RWPE2 (cell line): ENCODE measurements around the gene TPI1.
A peak's percentile ranks its signal among the peaks of the same experiment; 100 is the strongest.
"Not testable (repeated sequence)": the region's sequence is repeated elsewhere in the genome, so short reads cannot be mapped to it uniquely, and the experiment has no call there.

Experiments
- ATAC-seq: fragments of 200-7000 bp; cut with Tn5 transposase; 3 replicates; pipeline ENCODE4 v1.9.1; 2021; ENCODE audit warnings: low read depth
- DNase-seq: peaks from one replicate; pipeline ENCODE4 v3.0.0-alpha.2; 2020; ENCODE audit warnings: low spot score
- H3K27ac ChIP-seq: fragments of 450-650 bp; 2 replicates; pipeline ENCODE4 v1.5.1; 2017; ENCODE audit warnings: mild to moderate bottlenecking; ENCODE audit not compliant: poor library complexity, severe bottlenecking
- H3K27me3 ChIP-seq: fragments of 250-450 bp; sonication (Bioruptor Pico); 2 replicates; pipeline ENCODE4 v1.5.1; 2021; ENCODE audit warnings: mild to moderate bottlenecking, moderate library complexity; ENCODE audit not compliant: insufficient read depth, poor library complexity, severe bottlenecking
- H3K36me3 ChIP-seq: fragments of 250-450 bp; sonication (Bioruptor Pico); 2 replicates; pipeline ENCODE4 v1.5.1; 2020; ENCODE audit warnings: low read depth, mild to moderate bottlenecking, moderate library complexity
- H3K4me1 ChIP-seq: fragments of 250-450 bp; sonication (Bioruptor Pico); 2 replicates; pipeline ENCODE4 v1.5.1; 2021; ENCODE audit warnings: mild to moderate bottlenecking, moderate library complexity; ENCODE audit not compliant: insufficient read depth, poor library complexity, severe bottlenecking
- H3K4me3 ChIP-seq: fragments of 250-450 bp; sonication (Bioruptor Pico); 2 replicates; pipeline ENCODE4 v1.5.1; 2021; ENCODE audit warnings: mild to moderate bottlenecking, moderate library complexity; ENCODE audit not compliant: severe bottlenecking
- H3K9me3 ChIP-seq: fragments of 250-450 bp; sonication (Bioruptor Pico); 2 replicates; pipeline ENCODE4 v1.5.1; 2021; ENCODE audit warnings: mild to moderate bottlenecking, moderate library complexity; ENCODE audit not compliant: severe bottlenecking
- CTCF ChIP-seq: fragments of 450-650 bp; IDR thresholded peaks from one replicate; pipeline ENCODE4 v1.5.1; 2017; ENCODE audit warnings: mild to moderate bottlenecking, moderate library complexity; ENCODE audit not compliant: poor library complexity, severe bottlenecking

TPI1 gene

GRCh38 chr12:6888360-6888759 lies 21.0 kb downstream of the TPI1 start:
- H3K4me1 ChIP-seq, result peaks cover 3% of the 10 kb centered on the region

GRCh38 chr12:6888794-6889193 lies 21.5 kb downstream of the TPI1 start:
- H3K36me3 ChIP-seq, DNase-seq, H3K4me3 ChIP-seq, ATAC-seq, H3K27ac ChIP-seq, H3K27me3 ChIP-seq, H3K4me1 ChIP-seq, H3K9me3 ChIP-seq: not testable (repeated sequence)

More at GRCh38 chr12:6888360-6888759, 21.0 kb downstream of the TPI1 start:
- DNase-seq (no peak), ATAC-seq (no peak)
- no peak overlapping the region for H3K4me3 ChIP-seq
- no peaks in the 10 kb centered on the region for H3K27me3 ChIP-seq
- H3K36me3 ChIP-seq, result no peaks in the 10 kb centered on the region
- TF ChIP-seq CTCF, result no peak
- H3K27ac ChIP-seq, result no peak overlapping the region
- H3K9me3 ChIP-seq, result no peaks in the 10 kb centered on the region

- ATAC-seq, H3K4me3 ChIP-seq: not testable (repeated sequence)
Observed at GRCh38 chr12:6889775-6890573, 22.6 kb downstream of the TPI1 start.

GRCh38 chr12:6890789-6891645 lies 23.7 kb downstream of the TPI1 start:
- peaks cover 3% of the 10 kb centered on the region for H3K4me1 ChIP-seq
- ATAC-seq, result peak; percentile 96
- no peaks in the 10 kb centered on the region for H3K9me3 ChIP-seq
- peak; percentile 97 for TF ChIP-seq CTCF
- DNase-seq, result peak; percentile 91
- H3K27me3 ChIP-seq, result no peaks in the 10 kb centered on the region
- H3K36me3 ChIP-seq, result no peaks in the 10 kb centered on the region
- peak overlapping the region; percentile 37 for H3K4me3 ChIP-seq
- H3K27ac ChIP-seq, result peak overlapping the region; percentile 52

More at GRCh38 chr12:6889775-6890573, 22.6 kb downstream of the TPI1 start:
- H3K27me3 ChIP-seq, DNase-seq, H3K4me1 ChIP-seq, H3K36me3 ChIP-seq, H3K9me3 ChIP-seq: not testable (repeated sequence)
- H3K27ac ChIP-seq, result peak overlapping the region; percentile 52

- H3K27me3 ChIP-seq, result no peaks in the 10 kb centered on the region
- no peak for TF ChIP-seq CTCF
- H3K4me3 ChIP-seq, result peak overlapping the region; percentile 37
- no peaks in the 10 kb centered on the region for H3K9me3 ChIP-seq
- no peaks in the 10 kb centered on the region for H3K36me3 ChIP-seq
- ATAC-seq, result no peak
- H3K27ac ChIP-seq, result peak overlapping the region; percentile 52
- H3K4me1 ChIP-seq, result peaks cover 3% of the 10 kb centered on the region
- no peak for DNase-seq
Observed at GRCh38 chr12:6891646-6892001, 24.3 kb downstream of the TPI1 start.

GRCh38 chr12:6892683-6893082 lies 25.4 kb downstream of the TPI1 start:
- H3K4me3 ChIP-seq, H3K27me3 ChIP-seq, H3K36me3 ChIP-seq, H3K4me1 ChIP-seq, H3K9me3 ChIP-seq, H3K27ac ChIP-seq, ATAC-seq, DNase-seq: not testable (repeated sequence)
